HG03460 (cell line): ENCODE measurements around the gene STARD13.

Experiments
- ATAC-seq: cut with Tn5 transposase; IDR thresholded peaks from one replicate; pipeline ENCODE4 v1.9.1; 2021; ENCODE audit not compliant: unreplicated experiment

Gene STARD13

DNA sequence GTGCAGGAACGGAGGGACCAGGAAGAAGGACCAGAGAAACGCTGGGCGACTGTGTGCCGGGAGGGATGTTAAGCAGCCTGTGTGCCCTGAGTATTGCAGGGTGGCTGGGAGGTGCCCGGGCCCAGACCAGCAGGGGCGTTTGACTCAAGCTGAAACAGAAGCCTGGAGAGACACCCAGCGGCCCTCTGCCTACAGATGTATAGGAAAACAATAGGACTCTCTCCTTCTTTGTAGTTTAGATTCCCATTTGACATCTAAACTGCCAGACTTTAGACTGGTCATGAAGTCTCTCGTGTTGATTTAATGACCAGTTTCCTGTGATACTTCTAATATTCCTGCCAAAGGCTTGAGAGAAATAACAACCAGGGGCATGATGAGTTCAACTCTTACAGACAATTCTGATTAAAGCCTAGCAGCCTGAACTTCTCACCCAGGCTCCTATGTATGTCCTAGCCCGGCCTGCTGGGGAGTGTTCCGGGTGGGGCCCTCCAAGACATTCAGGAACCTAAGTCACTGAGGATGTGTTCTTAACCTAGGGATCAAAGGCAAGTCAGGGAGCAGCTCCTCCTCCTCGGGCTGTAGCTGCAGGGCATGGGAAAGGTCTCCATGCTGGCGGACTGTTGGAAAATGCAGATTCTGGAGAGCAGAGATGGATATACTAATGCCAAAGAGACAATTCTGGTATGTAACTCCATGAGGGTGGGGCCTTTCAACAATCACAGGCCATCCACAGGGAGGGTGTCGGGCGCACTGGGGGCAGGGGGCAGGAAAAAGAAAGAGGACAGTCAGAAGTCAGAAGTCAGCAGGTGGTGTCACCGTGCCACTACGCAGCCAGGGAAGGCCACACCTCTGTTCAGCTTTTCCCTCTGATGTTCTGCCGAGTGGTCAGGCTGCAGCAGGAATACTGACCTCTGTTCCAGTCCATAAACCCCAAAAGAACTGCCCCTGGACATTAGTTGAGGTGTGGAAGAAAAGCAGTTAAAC, 131.8 kb downstream of the STARD13 start:
- no peak for ATAC-seq

DNA sequence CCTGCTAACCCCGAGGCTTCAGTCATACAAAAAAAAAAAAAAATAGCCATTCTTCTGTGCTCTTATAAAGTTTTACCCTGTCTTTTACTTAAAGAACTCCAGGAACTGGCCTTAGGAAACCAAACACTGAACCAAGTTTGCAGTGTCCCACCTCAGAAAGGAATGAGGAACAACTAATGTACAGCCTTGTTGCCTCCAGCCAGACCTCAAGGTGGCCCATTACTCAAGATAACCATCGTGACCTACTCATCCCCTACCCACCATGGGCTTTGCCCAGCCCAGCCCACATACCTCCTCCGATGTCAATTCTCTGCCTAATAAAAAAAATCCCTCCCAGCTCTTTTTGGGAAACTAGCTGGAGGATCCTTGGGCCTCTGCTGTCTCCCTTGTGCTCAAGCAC, 133.2 kb downstream of the STARD13 start:
- no peak for ATAC-seq

DNA sequence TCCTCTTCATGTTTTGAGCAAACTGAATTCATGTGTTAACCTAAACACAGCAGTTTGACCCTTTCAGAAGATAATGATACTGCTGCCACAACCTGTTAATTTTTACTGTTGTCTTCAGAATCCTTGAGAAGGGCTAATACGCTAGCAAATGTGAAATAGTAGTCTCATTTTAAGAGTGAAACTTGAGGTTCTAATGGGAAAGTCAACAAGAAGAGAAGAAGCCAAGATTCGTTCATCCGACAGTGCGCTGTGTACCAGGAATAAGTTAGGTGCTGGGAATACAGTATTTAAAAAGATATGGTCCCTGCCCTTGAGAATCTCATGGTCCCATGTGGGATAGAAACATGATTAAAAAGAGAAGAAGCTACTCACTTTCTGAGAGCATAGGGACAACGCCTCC, 134.9 kb downstream of the STARD13 start:
- no peak for ATAC-seq

DNA sequence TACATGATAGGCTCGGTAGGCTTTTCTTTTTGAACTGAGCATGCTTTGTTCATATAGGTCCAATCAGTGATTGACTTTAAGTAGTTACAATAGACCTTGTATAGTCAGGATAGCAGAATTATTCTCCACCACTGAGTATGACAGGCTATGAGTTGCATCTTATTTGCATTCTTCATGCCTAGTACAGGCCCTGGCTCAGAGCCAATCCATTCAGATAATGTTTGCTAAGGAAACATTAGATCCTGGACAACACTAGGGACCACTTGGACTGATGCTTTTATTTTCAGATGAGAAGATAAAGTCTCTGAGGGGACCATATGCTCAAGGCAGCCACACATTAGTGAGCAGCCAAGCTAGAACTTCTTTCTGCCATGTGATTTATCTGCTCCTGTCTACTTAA, 135.4 kb downstream of the STARD13 start:
- no peak for ATAC-seq

DNA sequence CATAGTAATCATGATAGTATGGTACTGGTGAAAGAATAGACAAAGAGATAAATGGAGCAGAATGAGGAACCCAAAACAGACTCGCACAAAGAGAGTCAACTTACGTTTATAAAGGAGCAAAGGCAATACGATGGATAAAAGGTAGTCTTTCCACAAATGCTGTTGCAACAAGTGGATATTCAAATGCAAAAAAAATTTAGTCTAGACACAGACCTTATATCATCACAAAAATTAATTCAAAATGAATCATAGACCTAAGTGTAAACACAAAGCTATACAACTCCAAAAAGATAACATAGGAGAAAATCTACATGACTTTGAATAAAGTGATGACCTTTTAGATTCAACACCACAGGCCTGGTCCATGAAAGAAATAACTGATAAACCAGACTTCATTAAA, 137.7 kb downstream of the STARD13 start:
- ATAC-seq: no peak

DNA sequence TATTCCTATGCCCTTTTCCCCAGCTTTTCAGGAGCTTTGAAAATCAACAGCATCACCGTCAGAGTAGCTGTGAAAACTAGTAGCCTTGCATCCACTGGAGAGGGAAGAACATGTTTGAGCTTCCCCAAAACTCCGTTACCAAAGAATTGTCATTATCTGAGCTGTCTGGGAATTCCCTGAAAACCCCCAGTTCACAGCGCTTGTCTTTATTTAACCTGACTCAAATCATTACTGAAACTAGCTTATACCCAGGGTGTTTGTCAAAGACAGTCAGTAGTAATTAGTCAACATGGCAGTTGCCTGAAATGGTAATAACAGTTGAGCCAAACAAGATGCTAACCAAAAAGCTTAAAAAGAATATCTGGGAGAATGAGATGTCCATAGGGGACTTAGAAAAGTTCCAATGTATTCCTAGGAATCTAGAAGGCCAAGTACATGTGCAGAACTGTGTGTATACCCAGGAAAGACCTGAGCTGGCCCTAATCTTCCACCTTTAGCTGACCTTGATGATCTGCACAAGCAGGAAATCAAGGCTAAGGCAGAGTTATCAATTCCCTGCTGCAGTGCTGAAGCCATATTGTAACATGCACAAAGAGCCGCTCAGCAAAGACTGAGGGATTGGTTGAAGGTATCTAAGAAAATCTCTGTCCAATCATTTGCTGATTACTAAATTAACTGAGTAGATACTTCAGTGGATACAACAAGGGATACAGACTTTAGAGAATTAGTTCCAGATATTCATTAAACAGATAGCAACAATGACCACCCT, 138.5 kb downstream of the STARD13 start:
- peak; percentile 86 for ATAC-seq

DNA sequence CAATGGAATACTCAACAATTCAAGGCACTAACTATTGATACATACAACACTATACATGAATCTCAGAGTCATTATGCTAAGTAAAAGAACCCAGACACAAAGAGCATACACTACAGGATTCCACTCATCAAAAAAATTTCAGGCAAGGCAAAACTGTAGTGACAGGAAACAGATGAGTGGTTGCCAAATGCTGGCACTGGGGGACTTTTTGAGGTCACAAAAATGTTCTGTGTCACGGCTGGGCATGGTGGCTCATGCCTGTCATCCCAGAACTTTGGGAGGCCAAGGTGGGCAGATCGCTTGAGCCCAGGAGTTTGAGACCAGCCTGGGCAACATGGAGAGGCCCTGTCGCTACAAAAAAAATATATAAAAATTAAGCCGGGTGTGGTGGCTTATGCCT, 139.9 kb downstream of the STARD13 start:
- ATAC-seq: no peak

DNA sequence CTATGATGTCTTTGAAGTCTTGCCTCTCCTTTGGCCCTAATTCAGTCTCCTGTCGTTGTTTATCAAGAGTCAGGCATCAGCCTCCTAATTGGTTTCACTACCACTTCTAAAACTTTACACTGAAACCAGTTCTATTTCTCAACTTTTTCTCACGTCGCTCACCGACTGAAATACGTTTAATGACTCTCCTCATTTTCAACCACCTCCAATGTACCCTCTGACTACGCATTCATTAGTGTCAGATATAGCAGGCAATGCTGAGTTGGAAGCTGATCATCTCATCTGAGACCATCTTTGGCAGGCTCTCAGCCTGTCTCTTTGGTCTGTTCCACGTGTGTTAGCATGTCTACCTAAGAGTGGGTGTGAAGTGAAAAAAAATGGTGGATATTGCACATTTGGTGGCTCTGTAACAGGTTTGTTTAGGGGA, 141.2 kb downstream of the STARD13 start:
- ATAC-seq: no peak

DNA sequence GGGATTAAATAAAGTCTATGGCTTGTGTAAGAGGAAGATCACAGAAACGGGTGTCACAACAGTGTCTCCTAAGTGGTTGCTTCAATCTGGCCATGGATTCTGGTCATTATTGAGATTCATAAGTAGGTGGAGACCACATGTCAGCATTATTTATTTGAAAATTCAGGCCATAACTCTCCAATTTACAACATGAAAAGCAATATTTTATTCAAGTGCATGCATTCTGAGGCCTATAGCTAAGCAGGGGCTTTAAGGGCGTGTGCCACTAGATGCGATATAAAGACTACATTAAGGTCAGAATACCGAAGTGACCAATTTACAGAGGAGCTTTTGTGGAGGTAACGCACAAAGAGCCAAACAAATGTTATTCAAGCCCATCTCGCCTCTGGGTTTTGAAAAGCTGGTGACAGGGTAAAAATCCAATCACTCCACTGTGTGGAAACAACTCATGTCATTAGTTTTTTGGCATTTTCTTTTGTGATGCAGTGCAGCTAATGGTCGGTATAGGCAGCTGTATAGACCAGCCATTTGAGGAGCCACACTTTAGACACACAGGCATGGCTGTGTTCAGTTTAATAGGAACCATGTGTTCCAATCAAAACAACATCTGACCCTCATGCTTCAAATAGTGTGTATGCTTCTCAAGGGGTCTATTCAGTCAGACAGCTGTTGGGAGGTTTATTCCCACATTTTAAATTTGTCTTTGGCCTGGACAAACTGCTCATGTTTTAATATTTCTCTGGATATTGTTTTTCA, 145.6 kb downstream of the STARD13 start:
- ATAC-seq: no peak

DNA sequence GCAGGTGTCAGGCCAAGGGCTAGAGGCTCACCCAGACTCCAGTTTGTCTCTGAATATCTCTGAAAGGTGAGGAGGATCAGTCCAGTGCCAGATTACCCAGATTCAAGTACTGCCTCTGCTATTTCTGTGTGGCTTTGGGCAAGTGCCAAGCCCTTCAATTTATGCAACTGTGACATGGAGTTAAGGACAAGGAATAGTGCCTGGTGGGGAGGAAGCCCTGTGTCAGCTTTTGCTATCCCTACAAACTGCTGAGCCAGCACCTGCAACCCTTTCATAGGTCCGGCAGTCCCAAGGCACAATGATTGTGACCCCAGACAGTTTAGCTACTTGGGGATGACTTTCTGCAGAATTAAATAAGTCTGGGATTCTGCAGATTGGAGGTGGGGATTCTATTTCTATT, 146.4 kb downstream of the STARD13 start:
- no peak for ATAC-seq

DNA sequence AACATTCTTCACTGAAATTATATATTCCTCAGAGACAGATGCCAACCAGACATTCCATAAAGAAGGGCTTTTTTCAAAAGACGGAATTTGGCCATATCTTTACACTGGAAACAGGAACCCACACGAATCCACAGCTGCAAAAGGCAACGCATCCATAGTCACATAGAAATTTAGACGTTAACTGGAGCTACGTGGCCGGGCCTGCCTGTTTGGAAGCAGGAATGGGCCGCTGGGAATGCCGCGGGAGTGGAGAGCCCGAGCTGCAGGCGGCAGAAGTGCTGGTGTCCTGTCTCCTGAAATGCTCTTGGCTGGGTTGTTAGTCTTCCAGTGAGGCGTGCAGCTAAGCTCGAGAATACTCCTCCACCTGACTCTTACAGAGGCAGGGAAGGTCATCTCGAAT, 147.1 kb downstream of the STARD13 start:
- no peak for ATAC-seq

DNA sequence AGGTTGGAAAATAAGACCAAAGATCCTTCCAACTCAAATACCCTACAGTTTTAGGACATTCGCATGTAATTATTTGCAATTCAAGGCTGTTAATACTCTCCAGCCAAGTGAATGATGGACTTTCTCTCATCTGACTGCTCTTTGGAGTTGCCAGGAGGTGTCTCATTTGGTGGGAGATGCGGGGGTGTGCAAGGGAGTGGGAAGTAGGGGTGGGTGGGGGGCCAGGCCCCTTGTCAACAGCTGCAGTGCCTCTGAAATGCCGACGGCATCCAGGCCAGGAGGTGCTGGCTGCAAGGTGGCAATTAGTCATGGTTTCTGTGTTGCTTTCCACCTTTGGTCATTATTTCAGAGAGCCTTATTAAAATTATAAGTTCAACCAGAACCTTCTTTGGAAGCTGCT, 147.8 kb downstream of the STARD13 start:
- ATAC-seq: no peak

DNA sequence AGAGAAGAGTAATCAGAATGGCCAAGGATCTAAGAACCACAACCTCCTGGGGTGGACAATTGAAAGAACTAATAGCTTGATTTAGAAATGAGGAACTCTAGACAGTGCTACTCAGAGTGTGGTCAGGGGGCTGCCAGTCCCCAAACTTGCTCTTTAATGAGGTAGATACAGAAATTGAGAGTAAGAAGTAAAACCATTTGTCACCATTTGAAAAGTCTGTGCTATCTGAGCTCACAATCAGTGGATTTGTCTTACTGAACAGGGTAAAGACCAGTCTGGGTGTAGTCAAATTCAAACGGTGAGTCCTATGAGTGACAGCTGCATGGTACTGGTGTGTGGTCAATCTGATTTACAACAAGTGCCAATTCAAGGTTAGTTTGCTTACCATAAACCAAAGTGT, 150.5 kb downstream of the STARD13 start:
- ATAC-seq: no peak

DNA sequence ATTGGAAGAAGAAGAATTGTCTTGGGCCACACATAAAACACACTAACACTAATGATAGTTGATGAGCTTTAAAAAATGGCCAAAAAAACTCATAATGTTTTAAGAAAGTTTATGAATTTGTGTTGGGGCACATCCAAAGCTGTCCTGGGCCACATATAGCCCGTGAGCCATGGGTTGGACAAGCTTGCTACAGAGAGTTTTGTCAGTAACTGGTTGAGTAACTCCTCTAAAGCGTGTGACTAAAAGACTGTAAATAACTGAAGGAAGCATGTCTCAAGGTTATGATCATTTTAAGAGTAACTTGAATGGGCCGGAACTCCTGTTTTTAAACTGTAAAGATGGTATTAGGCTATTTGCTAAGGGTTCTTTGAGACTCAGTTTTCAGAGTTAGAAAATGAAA, 151.3 kb downstream of the STARD13 start:
- ATAC-seq: no peak

DNA sequence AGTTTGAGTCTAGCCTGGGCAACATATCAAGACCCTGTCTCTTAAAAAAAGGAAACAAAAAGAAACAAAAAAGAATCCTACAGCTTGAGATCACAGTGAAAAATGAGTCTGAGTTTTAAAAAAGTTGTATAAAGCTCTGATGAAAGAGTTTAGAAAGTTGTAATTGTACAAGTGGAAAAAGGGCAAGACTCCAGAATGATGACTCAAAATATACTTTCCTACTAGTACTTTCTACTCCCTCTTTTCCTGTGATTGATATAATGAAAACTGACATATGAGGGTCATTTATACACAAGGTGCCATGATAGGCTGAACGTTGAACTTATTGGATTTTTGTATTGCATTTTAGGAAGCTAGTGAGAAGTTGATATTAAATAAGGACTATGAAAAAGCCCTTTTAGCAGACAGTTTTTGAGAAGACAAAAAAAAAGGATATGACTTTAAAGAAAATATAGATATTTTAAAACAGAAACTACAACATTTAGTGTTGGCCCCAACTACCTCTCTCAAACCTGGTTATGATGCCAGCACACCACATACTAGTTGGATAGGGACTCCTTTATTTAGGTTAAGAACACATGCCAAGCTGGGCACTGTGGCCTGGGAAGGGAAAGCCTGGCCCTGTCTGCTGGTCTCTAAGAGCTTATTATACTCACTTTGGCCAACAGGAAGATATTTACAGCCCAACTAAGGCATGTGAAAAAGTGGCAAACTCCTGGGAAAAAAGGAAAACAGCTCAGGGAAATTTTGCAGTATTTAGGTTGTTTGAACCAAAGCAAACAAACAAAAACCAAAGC, 152.7 kb downstream of the STARD13 start:
- no peak for ATAC-seq

DNA sequence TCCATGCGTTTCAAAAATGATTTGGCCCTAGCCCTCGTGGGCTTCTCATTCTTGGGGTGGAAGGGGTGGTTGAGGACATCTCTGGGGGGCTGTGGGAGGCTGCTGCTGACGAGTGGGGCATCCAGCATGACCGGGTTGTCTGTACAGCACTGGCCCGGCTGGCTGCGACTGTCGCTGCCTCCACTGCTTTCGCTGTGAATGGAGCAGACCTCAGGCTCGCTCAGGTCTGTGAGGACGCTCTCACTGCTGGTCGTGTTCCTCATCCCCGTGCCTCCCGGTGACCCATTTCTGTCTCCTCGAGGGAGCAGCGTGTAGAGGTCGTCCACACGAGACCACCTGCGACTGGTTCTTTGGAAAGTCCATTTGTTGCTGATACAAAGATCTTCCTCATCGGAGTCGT, 155.7 kb downstream of the STARD13 start:
- no peak for ATAC-seq

DNA sequence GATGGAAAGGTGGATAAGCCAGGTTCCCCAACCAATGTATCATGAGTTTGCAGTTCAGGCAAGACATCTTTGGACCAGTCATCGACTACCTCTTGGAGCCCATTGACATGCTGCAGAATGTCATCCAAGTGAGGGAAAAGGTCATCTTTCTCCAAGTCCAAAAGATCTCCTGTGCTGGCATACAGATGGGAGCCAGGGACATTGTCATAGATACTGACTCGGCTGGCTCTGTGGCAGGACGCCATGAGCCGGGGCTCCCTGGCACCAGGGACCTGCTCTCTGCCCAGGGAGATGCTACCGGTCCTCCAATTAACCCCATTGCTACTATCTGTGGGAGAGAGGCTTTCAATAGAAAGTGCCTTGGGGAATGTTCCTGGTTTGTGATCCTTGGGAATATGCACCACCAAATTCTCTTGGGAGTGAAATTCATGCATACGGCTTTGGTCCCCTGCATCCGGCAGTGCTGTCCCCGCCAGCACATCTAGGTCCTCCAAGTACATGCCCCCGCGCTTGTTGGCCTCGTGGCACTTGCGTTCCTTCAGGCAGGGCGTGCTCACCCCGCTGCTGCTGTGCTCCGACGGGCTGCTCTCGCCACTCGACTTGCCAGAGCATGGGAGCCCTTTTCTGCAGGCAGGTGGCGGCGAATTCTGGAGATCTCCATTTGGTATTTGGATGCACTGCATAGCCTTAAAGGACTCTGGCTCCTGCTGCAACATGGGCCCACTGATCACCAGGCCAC, 156.3 kb downstream of the STARD13 start:
- ATAC-seq: no peak

DNA sequence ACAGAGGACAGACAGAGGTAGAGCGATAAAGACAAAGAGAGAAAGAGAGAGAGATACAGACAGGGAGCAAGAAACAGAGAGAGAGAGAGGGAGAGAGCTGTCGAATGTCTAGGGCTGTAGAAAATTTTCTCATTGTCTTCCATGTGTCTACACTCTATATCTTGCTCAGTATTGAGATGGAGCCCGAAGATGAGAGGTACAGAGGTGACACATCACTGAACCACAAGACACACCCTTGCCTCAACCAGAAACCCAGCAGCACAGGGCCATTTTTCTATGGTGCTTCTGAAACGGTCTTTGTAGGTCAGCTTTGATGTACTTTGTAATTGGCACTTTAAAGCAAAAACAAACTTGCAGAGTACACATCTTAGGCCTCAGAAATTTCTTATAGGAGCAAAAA, 157.4 kb downstream of the STARD13 start:
- ATAC-seq: no peak

DNA sequence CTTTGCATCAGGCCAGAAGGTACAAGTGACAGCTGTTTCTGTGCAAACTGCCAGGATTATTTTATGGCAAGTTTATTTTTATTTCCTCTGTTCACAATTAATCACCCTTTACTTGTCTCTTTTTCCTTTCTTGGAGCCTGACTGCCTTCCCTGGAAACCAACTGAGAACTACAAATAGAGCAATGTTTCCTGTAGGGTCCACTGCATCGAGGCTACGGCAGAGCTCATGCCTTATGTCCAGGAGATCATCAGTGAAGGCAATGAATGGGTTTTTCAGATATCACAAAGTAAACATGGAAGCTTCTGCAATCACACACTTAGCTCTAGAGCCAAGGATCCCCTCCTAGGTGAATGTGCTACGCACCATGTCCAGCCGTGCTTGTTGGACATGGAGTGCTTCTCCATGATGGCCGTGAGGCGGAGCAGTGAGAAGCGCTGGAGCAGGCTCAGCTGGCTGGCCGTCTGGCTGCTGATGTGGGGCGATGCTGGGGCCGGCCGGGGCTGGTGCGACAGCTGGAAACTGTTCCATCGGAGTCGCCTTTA, 158.5 kb downstream of the STARD13 start:
- no peak for ATAC-seq
